Right cardiac atrium (tissue), 5 donors: ENCODE measurements around the gene ANAPC5. TPM values are rescaled to one million over a fixed set of nuclear protein-coding genes. Genes with fewer than 3 reads are reported as not detected.
"Not testable (repeated sequence)": the region's sequence is repeated elsewhere in the genome, so short reads cannot be mapped to it uniquely, and the experiment has no call there.

Source experiments
- ATAC-seq, 2 donors: fragments of 200-7000 bp; cut with Tn5 transposase; one replicate each; pipeline versions ENCODE4 v1.8.0 to v1.9.1; 2020; ENCODE audit warnings: moderate library complexity in 2 of 2, mild to moderate bottlenecking in 1 of 2
- DNase-seq, 3 donors: peaks; one replicate each; pipeline ENCODE4 v3.0.0-alpha.2; 2020
- H3K27ac ChIP-seq: one replicate; pipeline ENCODE4 v1.5.1; 2013; ENCODE audit warnings: mild to moderate bottlenecking, low read length, control low read depth, moderate library complexity
- H3K27me3 ChIP-seq: one replicate; pipeline ENCODE4 v1.6.1; 2013; ENCODE audit not compliant: control insufficient read depth, insufficient read depth
- H3K4me1 ChIP-seq: one replicate; pipeline ENCODE4 v1.6.1; 2013; ENCODE audit warnings: low read length; ENCODE audit not compliant: control insufficient read depth, insufficient read depth
- H3K4me3 ChIP-seq: one replicate; pipeline ENCODE4 v1.5.1; 2013; ENCODE audit warnings: low read length, control low read depth
- H3K9me3 ChIP-seq: one replicate; pipeline ENCODE4 v1.6.1; 2013; ENCODE audit warnings: low read length; ENCODE audit not compliant: control insufficient read depth
- WGBS: extraction: QIAGEN DNeasy Blood & Tissue Kit; methylation state at CpG from one replicate; pipeline ENCODE4 v1.1.7; 2013; 5-methylcytosine and 5-hydroxymethylcytosine counted together
- intact Hi-C, 4 donors: fragments of 100-400 bp; cut with DNase I; formaldehyde crosslinking; loops; one replicate each; pipeline versions ENCODE4 v1.11.0 to v1.14.0; 2022 to 2023
- polyA plus RNA-seq: library from polyadenylated mRNA; stranded (reverse); fragments of 200-250 nt; gene quantifications from one replicate; pipeline ENCODE4 v1.2.3, GENCODE V29; 2013
- total RNA-seq, 4 donors: library from RNA; stranded (reverse); fragmentation: NEBNext Ultra II Directional; extraction: Animal tissue kit (Norgen Biotek cat#: 25700); gene quantifications; one replicate each; pipeline ENCODE4 v1.2.1, GENCODE V29; 2021
- donor health status: healthy with polysubstance abuse.
- donor health status: DM: no; HTN: yes; CAD: no.
- donor health status: DM: no; HTN: no; CAD: no.
- donor health status: DM: no; HTN: yes; CAD: no; lungs with severe emphysema.
- donor health status: DM: yes; HTN: yes; CAD: no.

Gene ANAPC5
- total and polyA plus RNA-seq, 5 donors = 55.7 to 64.0 (median 60.0) TPM

- Histone ChIP-seq H3K4me3 (no peak overlapping the region), H3K9me3 (no peaks in the 10 kb centered on the region), H3K27me3 (no peaks in the 10 kb centered on the region), H3K27ac (no peak overlapping the region), H3K4me1 (peaks cover 11% of the 10 kb centered on the region)
- intact Hi-C loops = no loop called here
- no peak for DNase-seq
- 95% methylated on average over 6 of the region's 6 CpGs for WGBS
- ATAC-seq = no peak
Measured at GRCh38 chr12:121283841-121284240, 68.4 kb downstream of the ANAPC5 start.

- DNase-seq (no peak), ATAC-seq (no peak)
- Histone ChIP-seq H3K27ac (peak overlapping the region; percentile 1), H3K9me3 (no peaks in the 10 kb centered on the region), H3K4me3 (no peak overlapping the region), H3K4me1 (peaks cover 14% of the 10 kb centered on the region), H3K27me3 (no peaks in the 10 kb centered on the region)
- intact Hi-C loops = no loop called here
- WGBS = 83% methylated on average over 5 of the region's 5 CpGs
Measured at GRCh38 chr12:121283388-121283787, 68.8 kb downstream of the ANAPC5 start.

- DNase-seq (peak in 2 of 3 donors; percentile 40 to 74), ATAC-seq (peak in 1 of 2 donors; percentile 48)
- H3K27me3 ChIP-seq, H3K9me3 ChIP-seq, intact Hi-C loops, H3K4me3 ChIP-seq: not testable (repeated sequence)
- peaks cover 14% of the 10 kb centered on the region for H3K4me1 ChIP-seq
- H3K27ac ChIP-seq = peak overlapping the region; percentile 1
- 71% methylated on average over 11 of the region's 11 CpGs for WGBS
Measured at GRCh38 chr12:121282910-121283309, 69.3 kb downstream of the ANAPC5 start.

- H3K9me3 ChIP-seq = no peaks in the 10 kb centered on the region
- ATAC-seq = peak; percentile 15 to 49
- 48% methylated on average over 10 of the region's 10 CpGs for WGBS
- DNase-seq = peak; percentile 49 to 78 (median 72)
- H3K27me3 ChIP-seq = no peaks in the 10 kb centered on the region
- intact Hi-C loops = no loop called here
- peak overlapping the region; percentile 50 for H3K27ac ChIP-seq
- no peak overlapping the region for H3K4me3 ChIP-seq
- H3K4me1 ChIP-seq = peaks cover 14% of the 10 kb centered on the region
Measured at GRCh38 chr12:121282072-121282742, 70.0 kb downstream of the ANAPC5 start.

GRCh38 chr12:121281116-121281515 lies 71.1 kb downstream of the ANAPC5 start:
- intact Hi-C loops, ATAC-seq, H3K4me3 ChIP-seq, H3K27ac ChIP-seq, H3K27me3 ChIP-seq, H3K9me3 ChIP-seq: not testable (repeated sequence)
- 81% methylated on average over 14 of the region's 14 CpGs for WGBS
- peak in 1 of 3 donors; percentile 39 for DNase-seq
- peaks cover 14% of the 10 kb centered on the region for H3K4me1 ChIP-seq

- H3K27me3 ChIP-seq, H3K9me3 ChIP-seq, intact Hi-C loops, H3K27ac ChIP-seq, H3K4me3 ChIP-seq, ATAC-seq: not testable (repeated sequence)
- WGBS = 90% methylated on average over 11 of the region's 11 CpGs
- DNase-seq = peak in 1 of 3 donors; percentile 28
- peaks cover 14% of the 10 kb centered on the region for H3K4me1 ChIP-seq
Measured at GRCh38 chr12:121280531-121280930, 71.7 kb downstream of the ANAPC5 start.

- ATAC-seq = peak; percentile 61 to 62
- Histone ChIP-seq H3K9me3 (no peaks in the 10 kb centered on the region), H3K4me3 (no peak overlapping the region), H3K27me3 (no peaks in the 10 kb centered on the region), H3K27ac (peak overlapping the region; percentile 61), H3K4me1 (peaks cover 14% of the 10 kb centered on the region)
- DNase-seq = peak; percentile 71 to 88 (median 87)
- intact Hi-C loops = no loop called here
- WGBS = 13% methylated on average over 10 of the region's 10 CpGs
Measured at GRCh38 chr12:121279507-121279915, 72.7 kb downstream of the ANAPC5 start.

GRCh38 chr12:121279071-121279375 lies 73.2 kb downstream of the ANAPC5 start:
- Histone ChIP-seq H3K9me3 (no peaks in the 10 kb centered on the region), H3K4me1 (peaks cover 14% of the 10 kb centered on the region), H3K27ac (peak overlapping the region; percentile 61), H3K27me3 (no peaks in the 10 kb centered on the region), H3K4me3 (no peak overlapping the region)
- 24% methylated on average over 13 of the region's 13 CpGs for WGBS
- DNase-seq (peak; percentile 69 to 92 (median 91)), ATAC-seq (peak; percentile 32 to 55)
- intact Hi-C loops = no loop called here

- Histone ChIP-seq H3K4me3 (no peak overlapping the region), H3K9me3 (no peaks in the 10 kb centered on the region), H3K27me3 (no peaks in the 10 kb centered on the region), H3K4me1 (peaks cover 14% of the 10 kb centered on the region), H3K27ac (peak overlapping the region; percentile 5)
- ATAC-seq (peak; percentile 29 to 52), DNase-seq (peak in 2 of 3 donors; percentile 26 to 62)
- 79% methylated on average over 15 of the region's 15 CpGs for WGBS
- intact Hi-C loops = no loop called here
Measured at GRCh38 chr12:121278169-121279070, 73.8 kb downstream of the ANAPC5 start.

- no peak for DNase-seq
- no peaks in the 10 kb centered on the region for H3K9me3 ChIP-seq
- intact Hi-C loops = no loop called here
- WGBS = 96% methylated on average over 6 of the region's 6 CpGs
- no peaks in the 10 kb centered on the region for H3K27me3 ChIP-seq
- no peak for ATAC-seq
- H3K4me3 ChIP-seq = no peak overlapping the region
- peaks cover 14% of the 10 kb centered on the region for H3K4me1 ChIP-seq
- H3K27ac ChIP-seq = no peak overlapping the region
Measured at GRCh38 chr12:121277374-121277759, 74.8 kb downstream of the ANAPC5 start.

GRCh38 chr12:121274036-121274763 lies 78.0 kb downstream of the ANAPC5 start:
- DNase-seq = no peak

More at GRCh38 chr12:121274036-121274763, 78.0 kb downstream of the ANAPC5 start:
- peak in 1 of 2 donors; percentile 26 for ATAC-seq
- 95% methylated on average over 35 of the region's 35 CpGs for WGBS
- Histone ChIP-seq H3K27me3 (no peaks in the 10 kb centered on the region), H3K27ac (no peak overlapping the region), H3K4me1 (peaks cover 7% of the 10 kb centered on the region), H3K4me3 (no peak overlapping the region), H3K9me3 (no peaks in the 10 kb centered on the region)
- intact Hi-C loops = no loop called here
